ENCODE measurements around the gene ITGAV.

ITGAV gene

GRCh38 chr2:186717320-186718007 is 127.6 kb downstream of the ITGAV start:
- DNase-seq, result no peak

GRCh38 chr2:186718122-186718521 is 128.3 kb downstream of the ITGAV start:
- DNase-seq, result no peak

GRCh38 chr2:186718903-186719302 is 129.0 kb downstream of the ITGAV start:
- no peak for DNase-seq

- DNase-seq, result no peak
These were observed 132.1 kb downstream of the ITGAV start for GRCh38 chr2:186721956-186722355.

- DNase-seq, result no peak
These were observed 134.9 kb downstream of the ITGAV start for GRCh38 chr2:186724736-186725135.

- DNase-seq, result no peak
These were observed 135.9 kb downstream of the ITGAV start for GRCh38 chr2:186725783-186726182.

- no peak for DNase-seq
These were observed 137.1 kb downstream of the ITGAV start for GRCh38 chr2:186726938-186727337.

- DNase-seq, result no peak
These were observed 138.8 kb downstream of the ITGAV start for GRCh38 chr2:186728631-186729030.
